ENCODE data around the gene SLC30A2. TPM values are rescaled to one million over a fixed set of nuclear protein-coding genes. Genes with fewer than 3 reads are reported as not detected.

Gene SLC30A2, protein sequence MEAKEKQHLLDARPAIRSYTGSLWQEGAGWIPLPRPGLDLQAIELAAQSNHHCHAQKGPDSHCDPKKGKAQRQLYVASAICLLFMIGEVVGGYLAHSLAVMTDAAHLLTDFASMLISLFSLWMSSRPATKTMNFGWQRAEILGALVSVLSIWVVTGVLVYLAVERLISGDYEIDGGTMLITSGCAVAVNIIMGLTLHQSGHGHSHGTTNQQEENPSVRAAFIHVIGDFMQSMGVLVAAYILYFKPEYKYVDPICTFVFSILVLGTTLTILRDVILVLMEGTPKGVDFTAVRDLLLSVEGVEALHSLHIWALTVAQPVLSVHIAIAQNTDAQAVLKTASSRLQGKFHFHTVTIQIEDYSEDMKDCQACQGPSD
- total RNA-seq = not detected in 2 replicates

DNA sequence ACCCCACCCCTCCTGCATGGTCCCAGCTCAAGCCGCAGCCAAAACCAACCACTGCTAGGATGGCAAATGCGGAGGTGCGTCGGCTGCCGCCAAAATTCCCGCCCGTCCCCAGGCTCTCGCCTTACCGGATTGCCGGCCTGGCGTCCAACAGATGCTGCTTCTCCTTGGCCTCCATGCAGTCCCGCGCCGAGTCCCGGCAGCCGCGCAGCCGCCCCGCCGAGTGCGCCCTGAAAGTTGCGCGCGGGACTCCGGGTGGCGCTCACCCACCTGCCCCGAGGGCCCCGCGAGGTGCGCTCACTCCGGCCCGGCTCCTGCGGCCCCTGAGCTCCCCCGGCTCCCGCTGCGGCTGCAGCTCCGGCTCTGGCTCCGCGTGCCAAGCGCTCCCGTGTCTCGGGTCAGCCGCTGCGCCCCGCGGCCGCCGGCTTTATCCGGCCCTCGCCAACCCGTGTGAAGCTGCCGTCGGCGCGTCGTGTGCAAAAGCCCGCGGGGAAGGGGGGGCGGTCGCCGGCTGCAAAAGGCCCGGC, at the start of gene SLC30A2:
SLC30A2 (minus strand) TSS at position 397 of the 524 bp plus-strand sequence; CDS start at position 175, 222 bp downstream.

DNA sequence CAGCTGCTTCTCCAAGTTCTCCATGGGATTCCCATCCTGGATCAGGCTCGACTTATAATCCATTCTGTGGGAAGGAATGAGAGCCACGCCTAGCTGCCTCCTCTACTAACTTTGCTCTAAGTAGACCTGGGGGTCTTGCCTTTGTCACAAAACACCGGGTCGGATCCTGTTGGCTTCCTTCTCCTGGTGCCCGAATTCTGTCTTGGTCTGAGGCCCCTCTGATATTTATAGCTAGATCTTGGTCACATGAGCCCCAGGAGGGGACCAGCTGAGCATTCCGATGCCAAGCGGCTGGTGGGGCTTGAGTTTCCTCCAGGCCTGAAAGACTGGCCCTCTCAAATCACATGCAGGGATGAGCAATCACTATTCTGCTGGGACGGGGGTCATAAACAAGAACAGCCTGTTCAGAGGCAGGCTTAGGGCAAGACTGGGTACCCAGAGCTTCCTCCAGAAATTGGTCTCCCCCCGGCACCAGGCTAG, 21.6 kb upstream of the SLC30A2 start, which contains the start of gene TRIM63:
TRIM63 (minus strand) TSS at position 199 of the 480 bp plus-strand sequence; CDS start at position 63, 136 bp downstream.

DNA sequence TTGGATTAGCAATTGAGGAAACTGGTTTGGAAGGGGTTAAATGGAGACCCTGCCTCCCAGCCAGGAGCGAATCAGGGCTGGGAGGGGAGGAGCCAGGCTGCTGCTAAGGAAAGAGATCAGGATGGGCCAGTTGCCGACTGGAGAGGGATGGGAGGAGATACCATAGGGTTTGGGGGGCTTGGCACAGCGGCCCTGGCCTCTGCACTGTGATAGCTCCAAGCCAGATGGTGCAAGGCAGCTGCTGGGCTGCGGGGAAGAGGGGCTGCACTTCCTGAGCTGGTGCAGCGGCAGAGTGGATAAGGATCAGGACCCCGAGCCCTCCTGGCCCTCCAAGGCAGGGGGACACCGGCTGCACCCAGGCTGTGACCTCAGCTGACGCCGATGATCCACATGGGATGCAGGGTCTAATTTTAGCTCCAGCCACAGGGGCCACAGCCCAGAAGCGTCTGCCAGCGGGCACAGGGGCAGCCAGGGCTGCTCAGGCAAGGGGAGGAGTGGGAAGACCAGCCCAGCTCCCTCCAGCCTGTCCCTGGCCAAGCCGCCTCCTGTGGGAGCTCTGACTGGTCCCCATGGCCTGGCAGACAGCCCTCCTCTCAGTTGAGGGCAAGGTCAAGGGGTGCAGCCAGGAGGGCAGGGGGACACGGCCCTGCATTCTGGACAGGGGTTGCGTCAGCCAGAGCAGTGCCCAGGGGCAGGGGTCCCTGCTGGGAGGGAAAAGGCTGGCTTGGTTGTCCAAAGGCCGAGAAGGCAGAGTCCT, 24.1 kb downstream of the SLC30A2 start, which contains the start of gene EXTL1:
EXTL1 (plus strand) TSS at position 129 of the 757 bp plus-strand sequence. CDS start 872 bp downstream, outside the sequence.

DNA sequence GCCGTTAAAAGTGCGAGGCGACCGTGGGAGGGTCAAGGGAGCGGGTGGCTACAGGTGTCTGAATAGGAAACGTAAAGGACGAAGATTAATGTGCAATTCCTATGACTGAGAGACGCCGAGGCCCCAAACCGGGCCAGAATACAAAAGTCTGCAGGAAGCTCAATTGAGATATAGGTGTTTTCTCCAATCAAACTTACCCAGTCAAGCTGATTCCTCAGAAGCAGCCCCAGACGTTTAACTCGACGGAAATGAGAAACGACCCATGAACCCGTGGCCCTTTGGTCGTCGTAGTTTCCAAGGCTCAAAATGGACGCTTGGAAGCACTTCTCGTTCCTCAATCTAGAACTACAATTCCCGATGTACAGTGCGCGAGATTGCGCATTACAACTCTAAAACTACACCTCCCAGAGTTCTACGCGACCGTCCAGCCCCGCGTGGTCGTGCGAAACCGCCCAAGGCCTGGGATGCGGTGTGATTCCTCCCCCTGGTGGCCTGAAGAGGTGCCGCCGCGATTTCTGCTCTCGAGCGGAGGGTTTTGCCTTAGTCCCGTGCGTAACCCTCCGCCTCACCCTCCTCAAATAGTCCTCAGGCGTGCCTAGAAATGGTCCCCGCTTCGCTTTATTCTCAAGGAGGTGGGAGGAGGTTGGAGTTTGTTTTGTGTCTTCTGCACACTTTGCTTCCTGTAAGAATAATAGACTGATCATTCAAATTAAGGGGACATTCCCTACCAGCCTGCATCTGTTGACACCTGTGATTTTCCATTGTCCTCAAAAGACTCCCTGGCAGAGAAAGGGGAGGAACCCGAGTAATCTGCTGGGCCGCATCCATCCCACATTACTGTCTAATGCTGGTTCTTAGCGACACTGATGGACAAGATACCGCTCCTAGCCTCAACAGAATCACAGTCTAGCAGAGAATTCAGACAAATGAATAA, 47.8 kb downstream of the SLC30A2 start, which contains the start of gene PAFAH2:
PAFAH2 (minus strand) TSS at position 236 of the 934 bp plus-strand sequence. CDS start 7,247 bp downstream, outside the sequence.

Other genes starting within 250 kb of the SLC30A2 start
- gene SELENON, start 245.9 kb downstream of the SLC30A2 start, total RNA-seq = 23.3 and 27.6 TPM in 2 replicates
- 31.3 and 31.5 TPM in 2 replicates for gene MTFR1L, start 226.2 kb downstream of the SLC30A2 start, total RNA-seq
- 0.54 and 0.69 TPM in 2 replicates for gene AUNIP, start 186.7 kb downstream of the SLC30A2 start, total RNA-seq
- gene PAQR7, start 170.4 kb downstream of the SLC30A2 start, total RNA-seq = 14.7 and 18.0 TPM in 2 replicates
- gene STMN1, start 139.7 kb downstream of the SLC30A2 start, total RNA-seq = 123 and 152 TPM in 2 replicates
- gene PAFAH2, start 48.1 kb downstream of the SLC30A2 start, total RNA-seq = 8.3 and 13.9 TPM in 2 replicates
- not detected in 2 replicates for gene EXTL1, start 24.3 kb downstream of the SLC30A2 start, total RNA-seq
- under 0.01 TPM in 1 of 2 replicates, not detected in the other for gene TRIM63, start 21.5 kb upstream of the SLC30A2 start, total RNA-seq
- 5.9 and 7.4 TPM in 2 replicates for gene PDIK1L, start 65.7 kb upstream of the SLC30A2 start, total RNA-seq
- 5.5 and 6.3 TPM in 2 replicates for gene FAM110D, start 113.0 kb upstream of the SLC30A2 start, total RNA-seq
- gene C1orf232, start 122.8 kb upstream of the SLC30A2 start, total RNA-seq = not detected in 2 replicates
- 17.2 and 21.5 TPM in 2 replicates for gene ZNF593, start 123.8 kb upstream of the SLC30A2 start, total RNA-seq
- 0.11 TPM in 1 of 2 replicates, not detected in the other for gene ZNF593OS, start 125.7 kb upstream of the SLC30A2 start, total RNA-seq
- not detected in 2 replicates for gene CNKSR1, start 131.4 kb upstream of the SLC30A2 start, total RNA-seq
- gene CATSPER4, start 144.5 kb upstream of the SLC30A2 start, total RNA-seq = not detected in 2 replicates
- gene CEP85, start 188.1 kb upstream of the SLC30A2 start, total RNA-seq = 4.4 and 4.9 TPM in 2 replicates
- 12.2 and 18.2 TPM in 2 replicates for gene SH3BGRL3, start 234.0 kb upstream of the SLC30A2 start, total RNA-seq